ENCODE data around the gene DBT. TPM values are rescaled to one million over a fixed set of nuclear protein-coding genes. Genes with fewer than 3 reads are reported as not detected.
"Not testable (repeated sequence)": the region's sequence is repeated elsewhere in the genome, so short reads cannot be mapped to it uniquely, and the experiment has no call there.

Gene DBT
- total RNA-seq, 2 experiments from 2014 or later, result 11.0 to 12.8 TPM

DNA sequence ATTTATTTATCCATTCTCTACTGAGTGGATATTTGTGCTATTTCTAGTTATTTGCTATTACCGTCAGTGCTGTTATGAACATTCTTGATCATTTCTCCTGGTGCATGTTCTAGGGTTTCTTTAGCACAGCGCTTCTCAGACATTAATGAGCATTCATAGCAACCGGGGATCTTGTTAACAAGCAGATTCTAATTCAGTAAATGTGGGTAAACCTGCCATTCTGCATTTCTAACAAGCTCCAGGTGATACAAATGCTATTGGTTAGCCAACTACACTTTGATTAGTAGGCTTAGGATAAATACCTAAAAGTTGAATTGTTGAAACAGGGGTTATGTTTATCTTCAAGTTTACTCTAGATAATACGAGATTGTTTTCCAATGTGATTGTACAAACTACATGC is 3.3 kb upstream of the DBT start:
- intact Hi-C loops (cut with DNase I, micrococcal nuclease), result no loop called here
- no peak for DNase-seq
- CTCF ChIA-PET, result no interaction called here

DNA sequence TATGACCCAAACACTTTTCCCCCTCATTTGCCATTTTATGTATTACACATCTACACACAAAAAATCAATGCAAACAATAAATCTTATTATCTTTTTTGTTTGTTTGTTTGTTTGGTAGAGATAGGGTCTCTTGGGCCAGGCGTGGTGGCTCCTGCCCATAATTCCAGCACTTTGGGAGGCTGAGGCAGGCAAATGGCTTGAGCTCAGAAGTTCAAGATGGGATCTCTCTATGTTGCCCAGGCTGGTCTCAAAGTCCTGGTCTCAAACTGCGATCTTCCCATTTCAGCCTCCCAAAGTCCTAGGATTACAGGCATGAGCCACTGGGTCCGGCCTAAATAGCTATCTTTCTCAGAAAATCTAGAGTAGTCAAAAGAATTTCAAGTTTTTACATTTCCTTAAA is 1.2 kb upstream of the DBT start:
- intact Hi-C loops (cut with DNase I, micrococcal nuclease), result no loop called here
- POLR2A ChIA-PET, result interaction anchor here (0.6 to 0.7 kb wide), 2 partner anchors 105 to 214 kb away, joined by 3 read pairs; no protein-coding TSS in a partner anchor
- Mint-ChIP-seq H3K4me3 (no peak overlapping the region), H3K9me3 (ENCODE audit: low read depth) (no peaks in the 10 kb centered on the region), H3K27me3 (no peaks in the 10 kb centered on the region), H3K4me1 (peaks cover 10% of the 10 kb centered on the region), H3K36me3 (ENCODE audit: low read depth) (peaks cover 2% of the 10 kb centered on the region), H3K27ac (no peak overlapping the region)
- CTCF ChIA-PET, result interaction anchor here (3.1 kb wide), 1 partner anchor 15 kb away, joined by 16 read pairs; the partner anchor contains the start of gene RTCA
- DNase-seq, result no peak
- no peak for ATAC-seq

More for the DNA sequence above, 3.3 kb upstream of the DBT start:
- Mint-ChIP-seq H3K4me3 (no peak overlapping the region), H3K27me3 (no peaks in the 10 kb centered on the region), H3K27ac (no peak overlapping the region), H3K36me3 (ENCODE audit: low read depth) (no peaks in the 10 kb centered on the region), H3K9me3 (ENCODE audit: low read depth) (no peaks in the 10 kb centered on the region), H3K4me1 (no peaks in the 10 kb centered on the region)
- ATAC-seq, result no peak
- POLR2A ChIA-PET, result interaction anchor here (0.5 to 0.6 kb wide), 2 partner anchors 14 to 38 kb away, joined by 6 to 13 read pairs; no protein-coding TSS in a partner anchor

GRCh38 chr1:100250264-100250663 is 630 bp upstream of the DBT start:
- intact Hi-C loops (cut with DNase I, micrococcal nuclease), result no loop called here
- DNase-seq, result no peak
- ChIA-PET POLR2A (interaction anchor here (0.5 to 1.4 kb wide), 5 partner anchors 16 to 171 kb away, joined by 3 to 9 read pairs (median 5); partner anchors contain the start of gene RTCA), CTCF (interaction anchor here (0.6 to 3.1 kb wide), 7 partner anchors 10 to 296 kb away, joined by 3 to 16 read pairs (median 4); partner anchors contain the start of genes RTCA and TRMT13)
- no peaks in the 10 kb centered on the region for H3K9me3 Mint-ChIP-seq (ENCODE audit: low read depth)
- peaks cover 2% of the 10 kb centered on the region for H3K36me3 Mint-ChIP-seq (ENCODE audit: low read depth)
- ATAC-seq, result no peak
- peaks cover 14% of the 10 kb centered on the region for H3K4me1 Mint-ChIP-seq
- H3K4me3 Mint-ChIP-seq, result no peak overlapping the region
- no peaks in the 10 kb centered on the region for H3K27me3 Mint-ChIP-seq
- H3K27ac Mint-ChIP-seq, result no peak overlapping the region

DNA sequence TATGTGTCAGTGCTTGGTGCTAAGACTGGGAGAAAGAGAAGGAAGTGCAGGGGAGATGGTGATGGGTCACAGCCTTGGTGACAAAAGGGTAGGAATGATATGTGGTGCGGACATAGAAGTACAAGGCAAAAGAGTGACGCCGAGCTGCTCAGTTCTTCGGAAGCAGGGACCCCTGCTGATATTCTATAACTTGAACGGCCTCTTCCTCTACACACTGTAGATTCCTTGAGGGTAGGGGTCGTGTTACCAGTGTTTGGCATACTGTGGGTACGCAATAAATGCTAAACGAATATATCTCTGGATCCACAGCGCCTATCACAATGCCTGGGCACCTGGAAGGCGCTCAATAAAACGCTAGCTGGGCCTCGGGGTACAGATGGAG is 488 bp downstream of the DBT start:
- Mint-ChIP-seq H3K4me3 (no peak overlapping the region), H3K36me3 (ENCODE audit: low read depth) (peaks cover 4% of the 10 kb centered on the region), H3K27me3 (no peaks in the 10 kb centered on the region), H3K4me1 (peaks cover 18% of the 10 kb centered on the region), H3K27ac (no peak overlapping the region), H3K9me3 (ENCODE audit: low read depth) (no peaks in the 10 kb centered on the region)
- ATAC-seq, result no peak
- POLR2A ChIA-PET, result interaction anchor here (1.0 to 1.4 kb wide), 2 partner anchors 17 to 18 kb away, joined by 5 to 6 read pairs; partner anchors contain the start of gene RTCA
- CTCF ChIA-PET, result interaction anchor here (0.9 to 3.1 kb wide), 9 partner anchors 9 to 226 kb away, joined by 3 to 16 read pairs (median 4); partner anchors contain the start of genes RTCA and TRMT13
- no peak for DNase-seq
- intact Hi-C loops (cut with DNase I, micrococcal nuclease), result loop anchor here (1.0 to 2.0 kb wide), 7 partner anchors 17 to 398 kb away; partner anchors contain the start of genes RTCA (in 2 of the 2), AGL (in 1 of the 2), SASS6 (in 1 of the 2) and SLC35A3 (in 1 of the 2)

- peaks cover 6% of the 10 kb centered on the region for H3K36me3 Mint-ChIP-seq (ENCODE audit: low read depth)
- peaks cover 20% of the 10 kb centered on the region for H3K4me1 Mint-ChIP-seq
- intact Hi-C loops (cut with DNase I, micrococcal nuclease), result no loop called here
- POLR2A ChIA-PET, result no interaction called here
- H3K4me3 Mint-ChIP-seq, result no peak overlapping the region
- CTCF ChIA-PET, result interaction anchor here (1.2 kb wide), 1 partner anchor 24 kb away, joined by 3 read pairs; no protein-coding TSS in a partner anchor
- H3K27ac Mint-ChIP-seq, result no peak overlapping the region
- H3K27me3 Mint-ChIP-seq, result no peaks in the 10 kb centered on the region
- no peaks in the 10 kb centered on the region for H3K9me3 Mint-ChIP-seq (ENCODE audit: low read depth)
- DNase-seq (no peak), ATAC-seq (no peak)
Observed at GRCh38 chr1:100246738-100247137, 2.9 kb downstream of the DBT start.

- intact Hi-C loops (cut with DNase I, micrococcal nuclease), result no loop called here
- Mint-ChIP-seq H3K27me3 (no peaks in the 10 kb centered on the region), H3K27ac (no peak overlapping the region), H3K36me3 (ENCODE audit: low read depth) (peaks cover 24% of the 10 kb centered on the region), H3K9me3 (ENCODE audit: low read depth) (no peaks in the 10 kb centered on the region), H3K4me1 (peaks cover 14% of the 10 kb centered on the region), H3K4me3 (no peak overlapping the region)
- ATAC-seq (no peak), DNase-seq (no peak)
- ChIA-PET CTCF (interaction anchor here (1.7 to 1.9 kb wide), 2 partner anchors 9 to 218 kb away, joined by 4 read pairs; partner anchors contain the start of gene DBT), POLR2A (no interaction called here)
Observed at GRCh38 chr1:100240631-100241030, 9.0 kb downstream of the DBT start.

DNA sequence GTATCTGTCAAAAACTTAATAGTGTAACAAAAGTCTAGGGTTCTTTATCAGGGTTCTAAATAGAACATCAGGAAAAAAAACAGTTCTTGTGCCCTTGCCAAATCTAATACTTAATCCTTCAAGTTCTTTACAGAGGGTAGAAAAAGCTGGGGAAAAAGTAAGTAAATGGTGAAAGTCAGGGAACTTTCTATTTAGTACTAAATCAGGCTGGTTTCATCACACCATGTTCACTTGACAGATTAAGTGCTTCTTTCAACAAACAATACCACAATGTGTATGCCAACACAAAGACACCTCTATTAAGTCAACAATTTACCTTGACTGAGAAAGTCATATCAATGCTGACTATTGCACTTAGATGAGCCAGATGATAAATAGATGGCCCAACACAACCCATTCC is 9.7 kb downstream of the DBT start:
- no peak for ATAC-seq
- DNase-seq, result no peak
- H3K27ac Mint-ChIP-seq, result no peak overlapping the region
- H3K36me3 Mint-ChIP-seq (ENCODE audit: low read depth), result peaks cover 24% of the 10 kb centered on the region
- no peak overlapping the region for H3K4me3 Mint-ChIP-seq
- intact Hi-C loops (cut with DNase I, micrococcal nuclease), result no loop called here
- CTCF ChIA-PET, result interaction anchor here (0.7 to 1.9 kb wide), 4 partner anchors 10 to 220 kb away, joined by 3 to 4 read pairs (median 4); partner anchors contain the start of gene DBT
- peaks cover 10% of the 10 kb centered on the region for H3K4me1 Mint-ChIP-seq
- POLR2A ChIA-PET, result no interaction called here
- no peaks in the 10 kb centered on the region for H3K9me3 Mint-ChIP-seq (ENCODE audit: low read depth)
- H3K27me3 Mint-ChIP-seq, result no peaks in the 10 kb centered on the region

GRCh38 chr1:100237091-100237490 is 12.5 kb downstream of the DBT start:
- Mint-ChIP-seq H3K9me3 (ENCODE audit: low read depth) (no peaks in the 10 kb centered on the region), H3K27ac (no peak overlapping the region), H3K4me3 (no peak overlapping the region), H3K4me1 (peaks cover 8% of the 10 kb centered on the region), H3K36me3 (ENCODE audit: low read depth) (peaks cover 29% of the 10 kb centered on the region), H3K27me3 (no peaks in the 10 kb centered on the region)
- ChIA-PET POLR2A (no interaction called here), CTCF (interaction anchor here (0.8 kb wide), 1 partner anchor 74 kb away, joined by 3 read pairs; no protein-coding TSS in a partner anchor)
- ATAC-seq, result no peak
- intact Hi-C loops (cut with DNase I, micrococcal nuclease), result no loop called here
- DNase-seq, result no peak

DNA sequence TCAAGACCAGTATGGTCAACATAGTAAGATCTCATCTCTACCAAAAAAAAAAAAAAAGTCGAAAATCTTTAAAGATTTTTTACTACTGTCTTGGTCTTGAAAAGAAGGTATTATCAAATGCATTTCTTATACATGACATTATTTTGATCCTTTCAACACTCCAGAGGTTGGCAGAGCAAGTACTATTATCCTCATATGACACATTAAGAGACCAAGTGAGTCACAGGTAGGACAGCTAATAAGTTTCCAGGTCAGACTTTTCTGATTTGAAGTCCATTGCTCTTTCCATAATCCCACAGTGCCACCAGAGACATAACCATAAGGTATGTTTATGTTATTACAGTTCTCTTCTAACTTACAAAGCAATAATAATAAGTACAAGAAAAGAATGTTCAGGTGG is 15.2 kb downstream of the DBT start:
- Mint-ChIP-seq H3K27me3 (no peaks in the 10 kb centered on the region), H3K4me3 (no peak overlapping the region), H3K4me1 (peaks cover 23% of the 10 kb centered on the region), H3K9me3 (ENCODE audit: low read depth) (no peaks in the 10 kb centered on the region), H3K36me3 (ENCODE audit: low read depth) (peaks cover 39% of the 10 kb centered on the region), H3K27ac (no peak overlapping the region)
- DNase-seq (no peak), ATAC-seq (no peak)
- intact Hi-C loops (cut with DNase I, micrococcal nuclease), result no loop called here
- POLR2A ChIA-PET, result no interaction called here
- CTCF ChIA-PET, result interaction anchor here (0.6 to 1.0 kb wide), 2 partner anchors 67 to 153 kb away, joined by 3 to 4 read pairs; no protein-coding TSS in a partner anchor

DNA sequence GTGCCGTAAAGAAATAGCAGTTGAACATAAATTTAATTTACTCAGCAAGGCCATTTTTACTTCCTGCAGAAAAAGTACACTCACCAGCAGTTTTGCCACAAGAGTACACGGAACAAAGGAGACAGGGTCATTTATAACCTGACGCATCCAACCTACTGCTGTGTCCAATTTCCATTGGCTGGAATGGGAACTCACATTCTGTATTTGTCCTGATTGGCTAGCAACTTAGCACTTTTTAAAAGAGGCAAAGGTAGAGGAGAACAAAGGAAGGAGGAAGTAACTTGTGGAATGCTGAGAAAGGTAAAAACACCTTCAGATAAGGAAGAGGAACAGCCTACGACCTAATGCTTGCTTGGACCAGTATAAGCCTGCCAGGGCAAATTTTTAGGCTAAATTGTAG is 16.1 kb downstream of the DBT start:
- ATAC-seq; H3K27me3 Mint-ChIP-seq; intact Hi-C loops (cut with DNase I, micrococcal nuclease); POLR2A ChIA-PET; H3K27ac Mint-ChIP-seq; H3K4me3 Mint-ChIP-seq; H3K9me3 Mint-ChIP-seq (ENCODE audit: low read depth); DNase-seq: not testable (repeated sequence)
- H3K4me1 Mint-ChIP-seq, result peaks cover 23% of the 10 kb centered on the region
- CTCF ChIA-PET, result interaction anchor here (0.6 kb wide), 1 partner anchor 224 kb away, joined by 3 read pairs; no protein-coding TSS in a partner anchor
- H3K36me3 Mint-ChIP-seq (ENCODE audit: low read depth), result peaks cover 35% of the 10 kb centered on the region

DNA sequence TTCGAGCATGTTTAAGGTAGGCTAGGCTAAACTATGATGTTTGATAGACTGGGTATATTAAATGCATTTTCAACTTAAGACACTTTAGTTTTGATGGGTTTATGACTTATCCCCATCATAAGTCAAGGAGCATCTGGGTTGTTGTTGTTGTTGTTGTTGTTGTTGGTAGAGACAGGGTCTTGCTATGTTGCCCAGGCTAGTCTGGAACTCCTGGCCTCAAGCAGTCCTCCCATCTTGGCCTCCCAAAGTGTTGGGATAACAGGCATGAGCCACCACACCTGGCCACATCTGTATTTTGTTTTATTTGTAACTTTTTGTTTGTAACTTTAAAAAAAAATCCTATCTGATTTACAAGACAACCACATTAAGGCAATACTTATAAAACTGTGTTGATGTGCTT is 17.5 kb downstream of the DBT start:
- DNase-seq (no peak), ATAC-seq (no peak)
- ChIA-PET POLR2A (no interaction called here), CTCF (interaction anchor here (0.7 kb wide), 1 partner anchor 223 kb away, joined by 3 read pairs; no protein-coding TSS in a partner anchor)
- H3K9me3 Mint-ChIP-seq (ENCODE audit: low read depth), result no peaks in the 10 kb centered on the region
- intact Hi-C loops (cut with DNase I, micrococcal nuclease), result no loop called here
- peaks cover 23% of the 10 kb centered on the region for H3K4me1 Mint-ChIP-seq
- H3K27ac Mint-ChIP-seq, result no peak overlapping the region
- peaks cover 34% of the 10 kb centered on the region for H3K36me3 Mint-ChIP-seq (ENCODE audit: low read depth)
- no peaks in the 10 kb centered on the region for H3K27me3 Mint-ChIP-seq
- no peak overlapping the region for H3K4me3 Mint-ChIP-seq

DNA sequence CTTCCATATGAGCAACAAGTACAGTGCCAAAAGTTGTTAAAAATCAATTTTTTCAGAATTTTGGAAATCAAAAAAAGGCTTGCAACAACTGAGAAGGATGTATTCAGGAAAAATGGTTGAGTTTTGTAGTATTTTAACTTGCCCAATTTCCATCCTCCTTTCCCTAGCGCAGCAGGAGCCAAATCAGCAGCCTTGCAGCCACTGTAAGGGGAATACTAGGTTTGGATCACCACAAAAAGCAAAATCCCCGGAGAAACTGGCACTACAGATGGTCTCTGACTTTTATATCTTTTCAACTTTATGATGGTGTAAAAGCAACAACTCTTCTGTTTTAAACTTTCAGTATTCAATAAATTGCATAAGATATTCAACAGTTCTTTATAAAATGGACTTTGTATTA is 17.9 kb downstream of the DBT start:
- H3K9me3 Mint-ChIP-seq (ENCODE audit: low read depth), result no peaks in the 10 kb centered on the region
- peaks cover 33% of the 10 kb centered on the region for H3K36me3 Mint-ChIP-seq (ENCODE audit: low read depth)
- no peak overlapping the region for H3K27ac Mint-ChIP-seq
- intact Hi-C loops (cut with DNase I, micrococcal nuclease), result loop anchor here in 1 of 2 experiments (2.0 kb wide), 1 partner anchor 77 kb away; no protein-coding TSS in a partner anchor
- no peak for ATAC-seq
- POLR2A ChIA-PET, result no interaction called here
- CTCF ChIA-PET, result interaction anchor here (1.5 kb wide), 1 partner anchor 10 kb away, joined by 3 read pairs; no protein-coding TSS in a partner anchor
- DNase-seq, result no peak
- H3K4me1 Mint-ChIP-seq, result peaks cover 23% of the 10 kb centered on the region
- H3K27me3 Mint-ChIP-seq, result no peaks in the 10 kb centered on the region
- H3K4me3 Mint-ChIP-seq, result no peak overlapping the region

Measured in activated CD4-positive, alpha-beta T cell treated with anti-CD3 and anti-CD28 coated beads for 36 hours (primary cell).